WTC11 (cell line): ENCODE data around the gene LENG1. TPM values are rescaled to one million over a fixed set of nuclear protein-coding genes. Genes with fewer than 3 reads are reported as not detected.
A peak's percentile ranks its signal among the peaks of the same experiment; 100 is the strongest.

Experiments
- ATAC-seq: fragments of 200-7000 bp; cut with Tn5 transposase; 2 replicates; pipeline ENCODE4 v1.10.0; 2021; ENCODE audit warnings: mild to moderate bottlenecking, moderate library complexity
- CTCF ChIA-PET: fragments of 300-600 bp; sonication (Branson Sonifier 250); formaldehyde crosslinking; loops from one replicate; lab custom pipeline; 2021; ENCODE audit warnings: antibody characterized with exemption; lab: Charles Lee
- POLR2A ChIA-PET: fragments of 350-600 bp; sonication (Branson Sonifier 250); formaldehyde crosslinking; loops from one replicate; lab custom pipeline; 2021; ENCODE audit warnings: antibody characterized with exemption; lab: Charles Lee
- DNase-seq: peaks from one replicate; pipeline ENCODE4 v3.0.0; 2021; ENCODE audit warnings: low spot score
- H3K27ac Mint-ChIP-seq: 2 replicates; pipeline ENCODE4 v1.8.0; 2021; ENCODE audit warnings: mixed read lengths
- H3K27me3 Mint-ChIP-seq: 2 replicates; pipeline ENCODE4 v1.8.0; 2021; ENCODE audit warnings: low read depth, mild to moderate bottlenecking, moderate library complexity, mixed read lengths
- H3K36me3 Mint-ChIP-seq: 2 replicates; pipeline ENCODE4 v1.8.0; 2021; ENCODE audit warnings: mixed read lengths
- H3K4me1 Mint-ChIP-seq: 2 replicates; pipeline ENCODE4 v1.8.0; 2022; ENCODE audit warnings: mixed read lengths
- H3K4me3 Mint-ChIP-seq: 2 replicates; pipeline ENCODE4 v1.8.0; 2021; ENCODE audit warnings: mild to moderate bottlenecking, moderate library complexity, mixed read lengths
- H3K9me3 Mint-ChIP-seq: 2 replicates; pipeline ENCODE4 v1.8.0; 2021; ENCODE audit warnings: mixed read lengths
- ATF6 ChIP-seq: sonication (generic); formaldehyde crosslinking; IDR thresholded peaks from 2 replicates; pipeline ENCODE4 v1.8.1; 2023; ENCODE audit warnings: mild to moderate bottlenecking, missing genetic modification reagents
- CREB1 ChIP-seq: sonication (generic); formaldehyde crosslinking; IDR thresholded peaks from 2 replicates; pipeline ENCODE4 v1.8.0; 2023; ENCODE audit warnings: mild to moderate bottlenecking, missing genetic modification reagents
- CTCF ChIP-seq: fragments of 200-600 bp; IDR thresholded peaks from 2 replicates; pipeline ENCODE4 v1.8.0; 2022; ENCODE audit warnings: antibody characterized with exemption
- EMX1 ChIP-seq: fragments of 250-450 bp; sonication (Bioruptor Pico); IDR thresholded peaks from 2 replicates; pipeline ENCODE4 v1.8.0; 2021; ENCODE audit warnings: mild to moderate bottlenecking
- GABPB1 ChIP-seq: sonication (generic); formaldehyde crosslinking; IDR thresholded peaks from 2 replicates; pipeline ENCODE4 v1.8.1; 2023; ENCODE audit warnings: mild to moderate bottlenecking, missing genetic modification reagents
- HMGXB4 ChIP-seq: sonication (generic); formaldehyde crosslinking; IDR thresholded peaks from 2 replicates; pipeline ENCODE4 v1.8.1; 2023; ENCODE audit warnings: mild to moderate bottlenecking, moderate library complexity, missing genetic modification reagents
- MYBL2 ChIP-seq: sonication (generic); formaldehyde crosslinking; IDR thresholded peaks from 2 replicates; pipeline ENCODE4 v1.8.1; 2023; ENCODE audit warnings: mild to moderate bottlenecking, moderate library complexity, missing genetic modification reagents
- NFYB ChIP-seq: sonication (generic); formaldehyde crosslinking; conservative IDR thresholded peaks from 2 replicates; pipeline ENCODE4 v1.8.0; 2022; ENCODE audit warnings: low read depth, missing genetic modification reagents
- PRDM15 ChIP-seq: sonication (generic); formaldehyde crosslinking; IDR thresholded peaks from 2 replicates; pipeline ENCODE4 v1.8.0; 2022; ENCODE audit warnings: missing genetic modification reagents
- RORB ChIP-seq: fragments of 250-450 bp; sonication (Bioruptor Pico); IDR thresholded peaks from 2 replicates; pipeline ENCODE4 v1.9.0; 2021; ENCODE audit warnings: mild to moderate bottlenecking
- SMAD3 ChIP-seq: sonication (generic); formaldehyde crosslinking; IDR thresholded peaks from 2 replicates; pipeline ENCODE4 v1.8.0; 2022; ENCODE audit warnings: missing genetic modification reagents, mild to moderate bottlenecking, borderline replicate concordance
- SMAD4 ChIP-seq: sonication (generic); formaldehyde crosslinking; IDR thresholded peaks from 2 replicates; pipeline ENCODE4 v1.8.0; 2022; ENCODE audit warnings: mild to moderate bottlenecking, missing genetic modification reagents
- ZBTB43 ChIP-seq: sonication (generic); formaldehyde crosslinking; IDR thresholded peaks from 2 replicates; pipeline ENCODE4 v1.8.1; 2023; ENCODE audit warnings: mild to moderate bottlenecking, missing genetic modification reagents
- ZMAT4 ChIP-seq: fragments of 250-450 bp; sonication (Bioruptor Pico); IDR thresholded peaks from 2 replicates; pipeline ENCODE4 v1.9.0; 2021; ENCODE audit warnings: mild to moderate bottlenecking
- ZNF121 ChIP-seq: sonication (generic); formaldehyde crosslinking; IDR thresholded peaks from 2 replicates; pipeline ENCODE4 v1.8.0; 2023; ENCODE audit warnings: missing genetic modification reagents
- ZNF219 ChIP-seq: sonication (generic); formaldehyde crosslinking; IDR thresholded peaks from 2 replicates; pipeline ENCODE4 v1.8.0; 2023; ENCODE audit warnings: missing genetic modification reagents, mild to moderate bottlenecking, borderline replicate concordance
- ZNF671 ChIP-seq: fragments of 250-450 bp; sonication (Bioruptor Pico); IDR thresholded peaks from 2 replicates; pipeline ENCODE4 v1.8.0; 2021; ENCODE audit warnings: mild to moderate bottlenecking
- total RNA-seq: library from RNA; stranded (reverse); gene quantifications from 3 replicates; pipeline ENCODE4 v1.2.3, GENCODE V29; 2021

LENG1 gene
- total RNA-seq, 1 experiment from 2014 or later: 4.9 TPM

GRCh38 chr19:54203151-54203611 lies 43.7 kb upstream of the LENG1 start:
- Mint-ChIP-seq H3K4me1 (peaks cover 68% of the 10 kb centered on the region), H3K4me3 (peak overlapping the region; percentile 100), H3K36me3 (peaks cover 76% of the 10 kb centered on the region), H3K27ac (peak overlapping the region; percentile 100), H3K27me3 (no peaks in the 10 kb centered on the region), H3K9me3 (no peaks in the 10 kb centered on the region)
- ChIA-PET CTCF (interaction anchor here (1.9 kb wide), 1 partner anchor 63 kb away, joined by 6 read pairs; no protein-coding TSS in a partner anchor), POLR2A (no interaction called here)
- no peak for DNase-seq
- TF ChIP-seq HMGXB4 (CRISPR knock-in tag): no peak
- TF ChIP-seq NFYB (CRISPR knock-in tag): no peak
- no peak; the same call in 1 of the 2 replicates for TF ChIP-seq ZNF671 (CRISPR knock-in tag)
- 0 out of 2 replicates have a peak, but pooled peaks have one; percentile 19 for TF ChIP-seq EMX1 (CRISPR knock-in tag)
- ATAC-seq: no peak

GRCh38 chr19:54201980-54202379 lies 42.5 kb upstream of the LENG1 start:
- H3K27ac Mint-ChIP-seq: peak overlapping the region; percentile 100
- CTCF ChIA-PET: interaction anchor here (0.9 to 1.9 kb wide), 2 partner anchors 11 to 64 kb away, joined by 4 to 6 read pairs; partner anchors contain the start of gene TSEN34
- ATAC-seq (no peak), DNase-seq (no peak)
- H3K27me3 Mint-ChIP-seq: no peaks in the 10 kb centered on the region
- no peaks in the 10 kb centered on the region for H3K9me3 Mint-ChIP-seq
- POLR2A ChIA-PET: interaction anchor here (3.0 kb wide), 1 partner anchor 12 kb away, joined by 25 read pairs; the partner anchor contains the start of genes MBOAT7 and TSEN34
- peaks cover 64% of the 10 kb centered on the region for H3K36me3 Mint-ChIP-seq
- H3K4me3 Mint-ChIP-seq: peak overlapping the region; percentile 100
- peaks cover 58% of the 10 kb centered on the region for H3K4me1 Mint-ChIP-seq
- TF ChIP-seq ZNF121 (CRISPR knock-in tag) (peak; percentile 58; the same call in 1 of the 2 replicates), CREB1 (no peak)

- peaks cover 53% of the 10 kb centered on the region for H3K4me1 Mint-ChIP-seq
- peak overlapping the region; percentile 100 for H3K4me3 Mint-ChIP-seq
- CTCF ChIA-PET: interaction anchor here (0.6 to 0.9 kb wide), 2 partner anchors 10 to 392 kb away, joined by 3 to 4 read pairs; partner anchors contain the start of gene TSEN34
- no peak for ATAC-seq
- TF ChIP-seq CTCF: no peak
- TF ChIP-seq ZBTB43 (CRISPR knock-in tag): 0 out of 2 replicates have a peak, but pooled peaks have one; percentile 26
- no peak for TF ChIP-seq ZNF219 (CRISPR knock-in tag)
- TF ChIP-seq MYBL2: peak; percentile 53; the same call in 1 of the 2 replicates
- no peak for TF ChIP-seq GABPB1 (CRISPR knock-in tag)
- no peak for TF ChIP-seq SMAD3
- TF ChIP-seq PRDM15 (CRISPR knock-in tag): no peak
- TF ChIP-seq ATF6 (CRISPR knock-in tag): no peak
- no peak for TF ChIP-seq RORB (CRISPR knock-in tag)
- no peak for TF ChIP-seq SMAD4 (CRISPR knock-in tag)
- no peak for TF ChIP-seq ZMAT4 (CRISPR knock-in tag)
- TF ChIP-seq, all 79 proteins: peak for 2
- Mint-ChIP-seq H3K27ac (peak overlapping the region; percentile 100), H3K9me3 (no peaks in the 10 kb centered on the region), H3K36me3 (peaks cover 57% of the 10 kb centered on the region), H3K27me3 (no peaks in the 10 kb centered on the region)
- POLR2A ChIA-PET: interaction anchor here (0.6 to 3.0 kb wide), 4 partner anchors 11 to 1439 kb away, joined by 3 to 25 read pairs (median 3); partner anchors contain the start of genes MBOAT7 and TSEN34
- no peak for DNase-seq
Observed at GRCh38 chr19:54201172-54201701, 41.7 kb upstream of the LENG1 start.
